ENCODE results near the gene CASP8.

The CASP8 gene

GRCh38 chr2:201242571-201243277, 17.6 kb upstream of the CASP8 start:
- in situ Hi-C loops (cut with MboI; ENCODE audit: low sequenced_read_pairs), result no loop called here

DNA sequence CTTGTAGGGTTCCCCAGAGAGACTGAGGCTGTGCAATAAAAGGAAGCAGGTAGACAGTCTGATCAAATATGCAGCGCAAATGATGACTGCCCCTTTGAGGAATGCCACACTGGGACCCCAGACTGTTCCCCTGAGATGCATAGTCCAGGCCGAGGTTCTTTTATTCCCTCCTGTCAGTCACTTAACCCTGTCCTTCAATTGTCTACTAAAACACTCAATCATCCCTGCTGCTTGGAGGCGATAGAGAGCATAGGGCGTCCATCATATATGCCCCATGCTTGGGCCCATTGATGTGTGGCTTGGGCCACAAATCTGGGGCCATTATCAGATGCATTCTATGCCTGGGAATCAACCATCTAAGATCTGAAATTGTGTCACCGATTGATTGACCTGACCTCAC, 15.5 kb upstream of the CASP8 start:
- in situ Hi-C loops (cut with MboI; ENCODE audit: low sequenced_read_pairs), result no loop called here

- in situ Hi-C loops (cut with MboI; ENCODE audit: low sequenced_read_pairs), result no loop called here
Observed at GRCh38 chr2:201246280-201246679, 14.1 kb upstream of the CASP8 start.

- in situ Hi-C loops (cut with MboI; ENCODE audit: low sequenced_read_pairs), result no loop called here
Observed at GRCh38 chr2:201248288-201248844, 12.0 kb upstream of the CASP8 start.

DNA sequence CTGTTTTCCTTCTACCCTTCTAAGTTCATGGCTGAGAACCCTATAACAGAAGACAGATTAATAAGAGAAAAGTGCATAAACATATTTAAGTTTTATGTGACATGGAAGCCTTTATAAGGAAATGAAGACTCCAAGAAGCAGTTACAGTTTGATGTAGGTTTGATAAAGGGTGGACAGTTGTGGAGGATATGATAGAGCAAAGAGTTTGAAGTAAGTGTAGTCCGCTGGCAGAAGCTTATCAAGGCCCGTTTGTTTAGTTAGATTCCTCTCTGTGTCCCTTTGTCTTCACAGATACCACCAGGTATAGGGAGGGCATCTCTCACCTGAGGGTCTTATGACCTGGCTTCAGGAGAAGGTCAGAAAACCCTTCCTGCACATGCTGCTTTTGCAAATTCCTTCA, 10.4 kb upstream of the CASP8 start:
- in situ Hi-C loops (cut with MboI; ENCODE audit: low sequenced_read_pairs), result no loop called here

- in situ Hi-C loops (cut with MboI; ENCODE audit: low sequenced_read_pairs), result no loop called here
Observed at GRCh38 chr2:201250741-201251140, 9.6 kb upstream of the CASP8 start.

- in situ Hi-C loops (cut with MboI; ENCODE audit: low sequenced_read_pairs), result no loop called here
Observed at GRCh38 chr2:201254081-201254730, 6.1 kb upstream of the CASP8 start.

DNA sequence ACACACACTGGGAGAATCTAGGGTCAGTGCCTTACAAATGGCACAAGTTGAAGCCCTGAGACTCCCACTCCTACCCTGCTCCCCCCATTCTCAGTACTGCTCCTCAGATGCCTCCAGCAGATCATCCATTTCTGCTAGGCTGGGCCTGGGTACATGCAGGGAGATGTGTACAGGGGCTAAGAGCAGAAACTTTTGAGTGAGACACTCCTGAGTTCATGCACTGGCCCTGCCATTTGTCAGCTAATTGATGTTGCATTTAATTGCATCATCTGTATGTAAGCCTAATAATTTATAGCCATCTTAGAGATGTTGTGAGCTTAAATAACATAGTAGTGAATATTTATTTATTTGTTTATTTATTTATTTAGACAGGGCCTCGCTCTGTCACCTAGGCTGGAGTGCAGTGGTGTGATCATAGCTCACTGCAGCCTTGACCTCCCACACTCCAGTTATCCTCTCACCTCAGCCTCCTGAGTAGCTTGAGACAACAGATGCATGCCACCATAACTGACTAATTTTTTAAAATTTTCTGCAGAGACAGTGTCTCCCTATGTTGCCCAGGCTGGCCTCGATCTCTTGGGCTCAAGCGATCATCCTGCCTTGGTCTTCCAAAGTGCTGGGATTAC, 4.8 kb upstream of the CASP8 start:
- in situ Hi-C loops (cut with MboI; ENCODE audit: low sequenced_read_pairs), result no loop called here

GRCh38 chr2:201256082-201256481, 4.3 kb upstream of the CASP8 start:
- in situ Hi-C loops (cut with MboI; ENCODE audit: low sequenced_read_pairs), result no loop called here

DNA sequence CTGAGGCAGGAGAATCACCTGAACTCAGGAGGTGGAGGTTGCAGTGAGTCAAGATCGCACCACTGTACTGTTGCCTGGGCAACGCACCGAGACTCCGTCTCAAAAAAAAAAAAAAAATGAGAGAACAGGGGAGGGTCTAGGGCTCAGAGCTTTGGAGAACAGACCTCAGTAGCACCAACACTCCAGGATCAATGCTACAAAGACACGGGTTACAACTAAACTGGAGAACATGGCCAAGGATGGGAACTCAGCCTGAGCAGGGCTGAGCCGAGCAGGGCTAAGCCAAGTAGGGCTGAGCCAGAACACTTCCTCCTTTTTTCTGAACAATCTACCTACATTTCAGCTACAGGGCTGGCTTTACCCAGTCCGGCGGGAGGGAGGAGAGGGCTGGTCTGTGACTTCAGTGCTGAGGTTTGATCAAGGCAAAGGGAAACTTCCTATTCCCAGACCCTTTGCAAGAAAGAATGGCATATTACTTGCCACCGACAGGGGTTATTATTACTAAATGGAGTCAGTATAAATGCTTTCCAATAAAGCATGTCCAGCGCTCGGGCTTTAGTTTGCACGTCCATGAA, 2.9 kb upstream of the CASP8 start:
- in situ Hi-C loops (cut with MboI; ENCODE audit: low sequenced_read_pairs), result no loop called here

DNA sequence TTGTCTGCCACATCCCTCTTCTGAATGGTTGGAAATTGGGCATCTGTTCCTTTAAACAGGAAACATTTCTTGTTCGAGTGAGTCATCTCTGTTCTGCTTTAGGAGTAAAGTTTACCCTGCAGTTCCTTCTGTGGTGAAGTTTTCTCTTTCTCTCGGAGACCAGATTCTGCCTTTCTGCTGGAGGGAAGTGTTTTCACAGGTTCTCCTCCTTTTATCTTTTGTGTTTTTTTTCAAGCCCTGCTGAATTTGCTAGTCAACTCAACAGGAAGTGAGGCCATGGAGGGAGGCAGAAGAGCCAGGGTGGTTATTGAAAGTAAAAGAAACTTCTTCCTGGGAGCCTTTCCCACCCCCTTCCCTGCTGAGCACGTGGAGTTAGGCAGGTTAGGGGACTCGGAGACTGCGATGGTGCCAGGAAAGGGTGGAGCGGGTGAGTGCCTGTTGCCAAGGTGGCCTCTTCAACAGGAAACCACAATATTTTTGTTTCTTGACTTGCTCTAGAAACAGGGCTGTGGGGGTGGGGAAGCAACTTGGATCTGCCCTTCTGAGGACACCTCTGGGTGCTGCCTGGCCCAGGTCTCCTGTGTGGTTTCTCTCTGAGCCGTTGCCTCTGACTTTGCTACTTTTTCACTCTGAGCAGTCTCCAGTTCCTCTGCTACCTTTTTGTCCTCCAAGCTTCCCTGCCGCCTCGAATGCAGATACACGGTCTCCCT, 2.2 kb upstream of the CASP8 start:
- in situ Hi-C loops (cut with MboI; ENCODE audit: low sequenced_read_pairs), result no loop called here

- in situ Hi-C loops (cut with MboI; ENCODE audit: low sequenced_read_pairs), result no loop called here
Observed at GRCh38 chr2:201258666-201259615, 1.4 kb upstream of the CASP8 start.

DNA sequence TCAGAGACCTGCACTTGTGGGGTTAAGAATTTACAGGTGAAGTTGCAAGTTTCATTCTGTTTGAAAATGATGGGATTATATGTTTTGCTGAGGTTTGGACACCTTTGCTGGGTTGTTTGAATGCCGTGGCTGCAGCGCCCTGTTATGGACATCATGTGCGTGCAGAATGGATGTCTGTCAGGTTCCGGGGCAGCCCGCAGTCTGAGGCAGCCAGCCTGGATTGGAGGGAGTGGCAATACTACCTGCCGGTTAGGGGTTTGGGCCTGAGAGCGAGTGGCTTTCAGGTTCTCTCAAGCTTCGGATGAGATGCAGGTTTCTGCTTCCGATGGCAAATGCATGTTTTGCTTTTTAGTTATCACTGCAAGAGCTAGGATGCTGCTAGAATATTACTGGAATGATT, 1.1 kb downstream of the CASP8 start:
- in situ Hi-C loops (cut with MboI; ENCODE audit: low sequenced_read_pairs), result no loop called here

DNA sequence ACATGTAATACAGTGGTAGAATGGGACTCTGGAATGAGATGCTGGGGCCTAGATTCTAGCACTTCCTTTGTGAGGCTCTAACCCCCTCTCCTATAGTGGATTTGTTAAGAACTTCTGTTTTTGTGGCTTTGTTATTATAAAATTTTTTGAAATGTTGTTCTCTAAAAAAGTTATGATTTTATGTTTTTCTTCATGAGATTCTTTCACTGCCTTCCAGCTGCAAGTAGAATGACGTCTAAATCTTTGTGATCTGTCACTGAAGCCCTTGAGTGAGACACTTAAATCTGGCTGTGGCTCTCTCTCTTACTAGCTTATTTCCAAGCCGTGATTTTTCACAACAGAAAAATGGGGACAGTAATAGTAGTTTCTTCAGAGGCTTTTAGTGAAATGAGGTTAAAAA, 1.6 kb downstream of the CASP8 start:
- in situ Hi-C loops (cut with MboI; ENCODE audit: low sequenced_read_pairs), result no loop called here

DNA sequence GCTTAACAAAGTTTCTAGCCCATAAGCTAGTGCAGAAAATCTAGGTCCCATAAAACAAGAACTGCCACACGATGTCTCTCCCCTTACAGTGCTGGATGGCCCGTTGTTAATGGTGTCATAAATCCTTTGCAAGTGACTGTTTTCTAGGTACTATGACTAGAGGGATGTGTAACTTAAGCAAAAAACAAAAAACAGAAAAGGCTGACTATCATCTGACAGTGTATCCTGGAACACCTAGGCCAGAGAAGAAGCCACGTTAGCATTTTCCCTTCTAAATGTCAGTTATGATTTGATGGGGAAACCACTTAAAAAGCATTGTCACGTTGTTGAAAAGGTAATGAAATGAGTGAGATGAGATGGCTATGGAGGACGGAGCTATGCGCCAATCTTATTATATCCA, 2.4 kb downstream of the CASP8 start:
- in situ Hi-C loops (cut with MboI; ENCODE audit: low sequenced_read_pairs), result no loop called here

DNA sequence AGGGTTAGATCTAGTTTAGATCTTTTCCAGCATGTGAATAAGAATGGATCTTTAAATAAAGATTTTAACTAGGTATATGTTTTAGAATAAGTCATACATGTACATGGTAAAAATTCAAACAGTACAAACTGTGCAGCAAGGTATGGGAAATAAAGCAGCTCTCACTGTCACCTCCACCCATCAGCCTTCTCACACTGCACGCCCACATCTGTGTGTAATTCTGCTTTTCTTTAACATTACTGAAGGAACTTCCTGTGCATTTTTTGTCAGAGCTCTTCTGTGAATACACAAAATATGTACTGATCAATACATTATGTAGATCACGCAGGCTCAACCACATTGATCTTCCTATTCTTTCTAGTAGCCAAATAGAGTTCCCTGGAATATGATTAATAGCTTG, 3.4 kb downstream of the CASP8 start:
- in situ Hi-C loops (cut with MboI; ENCODE audit: low sequenced_read_pairs), result no loop called here

GRCh38 chr2:201264472-201265173, 4.3 kb downstream of the CASP8 start:
- in situ Hi-C loops (cut with MboI; ENCODE audit: low sequenced_read_pairs), result no loop called here

GRCh38 chr2:201266629-201267028, 6.3 kb downstream of the CASP8 start:
- in situ Hi-C loops (cut with MboI; ENCODE audit: low sequenced_read_pairs), result no loop called here

- in situ Hi-C loops (cut with MboI; ENCODE audit: low sequenced_read_pairs), result no loop called here
Observed at GRCh38 chr2:201267278-201268030, 7.1 kb downstream of the CASP8 start.
